ENCODE results near the gene IPO13. TPM values are rescaled to one million over a fixed set of nuclear protein-coding genes. Genes with fewer than 3 reads are reported as not detected.

The IPO13 gene
- total RNA-seq, 2 experiments from 2014 or later = 16.2 to 16.5 TPM

- no peaks in the 10 kb centered on the region for H3K27me3 Mint-ChIP-seq
- no peaks in the 10 kb centered on the region for H3K36me3 Mint-ChIP-seq (ENCODE audit: low read depth)
- POLR2A ChIA-PET = interaction anchor here (0.7 to 1.5 kb wide), 3 partner anchors 12 to 1090 kb away, joined by 3 read pairs; no protein-coding TSS in a partner anchor
- H3K4me3 Mint-ChIP-seq = no peak overlapping the region
- DNase-seq (no peak), ATAC-seq (no peak)
- H3K9me3 Mint-ChIP-seq = no peaks in the 10 kb centered on the region
- H3K4me1 Mint-ChIP-seq (ENCODE audit: low read depth) = peaks cover 12% of the 10 kb centered on the region
- TF ChIP-seq, protein P1, sequence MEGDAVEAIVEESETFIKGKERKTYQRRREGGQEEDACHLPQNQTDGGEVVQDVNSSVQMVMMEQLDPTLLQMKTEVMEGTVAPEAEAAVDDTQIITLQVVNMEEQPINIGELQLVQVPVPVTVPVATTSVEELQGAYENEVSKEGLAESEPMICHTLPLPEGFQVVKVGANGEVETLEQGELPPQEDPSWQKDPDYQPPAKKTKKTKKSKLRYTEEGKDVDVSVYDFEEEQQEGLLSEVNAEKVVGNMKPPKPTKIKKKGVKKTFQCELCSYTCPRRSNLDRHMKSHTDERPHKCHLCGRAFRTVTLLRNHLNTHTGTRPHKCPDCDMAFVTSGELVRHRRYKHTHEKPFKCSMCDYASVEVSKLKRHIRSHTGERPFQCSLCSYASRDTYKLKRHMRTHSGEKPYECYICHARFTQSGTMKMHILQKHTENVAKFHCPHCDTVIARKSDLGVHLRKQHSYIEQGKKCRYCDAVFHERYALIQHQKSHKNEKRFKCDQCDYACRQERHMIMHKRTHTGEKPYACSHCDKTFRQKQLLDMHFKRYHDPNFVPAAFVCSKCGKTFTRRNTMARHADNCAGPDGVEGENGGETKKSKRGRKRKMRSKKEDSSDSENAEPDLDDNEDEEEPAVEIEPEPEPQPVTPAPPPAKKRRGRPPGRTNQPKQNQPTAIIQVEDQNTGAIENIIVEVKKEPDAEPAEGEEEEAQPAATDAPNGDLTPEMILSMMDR (IDR thresholded peaks at IDR 0.05) = no peak
- H3K27ac Mint-ChIP-seq = no peak overlapping the region
- intact Hi-C loops (cut with micrococcal nuclease) = no loop called here
- CTCF ChIA-PET = interaction anchor here (1.0 to 2.4 kb wide), 4 partner anchors 9 to 34 kb away, joined by 3 to 19 read pairs (median 6); partner anchors contain the start of gene SLC6A9
Measured at GRCh38 chr1:44014365-44015104, 67.8 kb downstream of the IPO13 start.

DNA sequence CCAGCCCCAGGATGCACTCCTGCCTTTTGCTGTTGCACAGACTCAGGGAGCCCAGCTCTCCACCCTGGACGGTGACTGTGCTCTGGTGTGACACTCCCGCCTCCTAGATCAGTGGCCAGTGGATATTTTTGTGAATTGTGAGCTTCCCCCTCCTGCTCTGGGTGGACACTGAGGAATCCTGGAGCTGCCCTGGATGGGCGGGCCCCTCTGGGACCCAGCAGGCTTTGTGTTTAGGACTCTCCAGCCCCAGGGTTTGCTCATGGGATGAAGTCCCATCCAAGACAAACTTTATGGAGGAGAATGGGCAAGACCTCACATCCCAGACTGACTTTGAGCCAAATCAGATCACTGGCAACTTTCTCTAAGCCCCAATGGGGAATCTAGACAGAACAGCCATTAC lies 68.5 kb downstream of the IPO13 start:
- TF ChIP-seq, protein P1 (IDR thresholded peaks at IDR 0.05) = no peak
- no peaks in the 10 kb centered on the region for H3K36me3 Mint-ChIP-seq (ENCODE audit: low read depth)
- peaks cover 12% of the 10 kb centered on the region for H3K4me1 Mint-ChIP-seq (ENCODE audit: low read depth)
- no peak overlapping the region for H3K4me3 Mint-ChIP-seq
- DNase-seq = no peak
- no peaks in the 10 kb centered on the region for H3K9me3 Mint-ChIP-seq
- POLR2A ChIA-PET = interaction anchor here (0.7 to 1.5 kb wide), 3 partner anchors 12 to 1090 kb away, joined by 3 read pairs; no protein-coding TSS in a partner anchor
- no peak for ATAC-seq
- H3K27me3 Mint-ChIP-seq = no peaks in the 10 kb centered on the region
- H3K27ac Mint-ChIP-seq = no peak overlapping the region
- CTCF ChIA-PET = interaction anchor here (1.0 to 2.4 kb wide), 5 partner anchors 10 to 33 kb away, joined by 3 to 19 read pairs (median 6); partner anchors contain the start of gene SLC6A9
- intact Hi-C loops (cut with micrococcal nuclease) = no loop called here

- TF ChIP-seq, protein P1 (IDR thresholded peaks at IDR 0.05) = no peak
- peaks cover 12% of the 10 kb centered on the region for H3K4me1 Mint-ChIP-seq (ENCODE audit: low read depth)
- ChIA-PET POLR2A (interaction anchor here (0.6 kb wide), 1 partner anchor 15 kb away, joined by 3 read pairs; no protein-coding TSS in a partner anchor), CTCF (interaction anchor here (1.4 to 7.4 kb wide), 2 partner anchors 10 to 32 kb away, joined by 5 to 42 read pairs; no protein-coding TSS in a partner anchor)
- H3K27me3 Mint-ChIP-seq = no peaks in the 10 kb centered on the region
- intact Hi-C loops (cut with micrococcal nuclease) = no loop called here
- H3K4me3 Mint-ChIP-seq = no peak overlapping the region
- H3K36me3 Mint-ChIP-seq (ENCODE audit: low read depth) = no peaks in the 10 kb centered on the region
- no peaks in the 10 kb centered on the region for H3K9me3 Mint-ChIP-seq
- no peak for ATAC-seq
- DNase-seq = no peak
- H3K27ac Mint-ChIP-seq = no peak overlapping the region
Measured at GRCh38 chr1:44016041-44016889, 69.5 kb downstream of the IPO13 start.

- H3K27me3 Mint-ChIP-seq = no peaks in the 10 kb centered on the region
- ChIA-PET POLR2A (interaction anchor here (0.6 kb wide), 1 partner anchor 16 kb away, joined by 3 read pairs; no protein-coding TSS in a partner anchor), CTCF (interaction anchor here (7.4 kb wide), 1 partner anchor 11 kb away, joined by 42 read pairs; no protein-coding TSS in a partner anchor)
- peaks cover 3% of the 10 kb centered on the region for H3K36me3 Mint-ChIP-seq (ENCODE audit: low read depth)
- H3K4me1 Mint-ChIP-seq (ENCODE audit: low read depth) = peaks cover 12% of the 10 kb centered on the region
- H3K4me3 Mint-ChIP-seq = no peak overlapping the region
- no peak overlapping the region for H3K27ac Mint-ChIP-seq
- TF ChIP-seq, protein P1 (IDR thresholded peaks at IDR 0.05) = no peak
- no peak for DNase-seq
- no peaks in the 10 kb centered on the region for H3K9me3 Mint-ChIP-seq
- ATAC-seq = no peak
- intact Hi-C loops (cut with micrococcal nuclease) = no loop called here
Measured at GRCh38 chr1:44016890-44017400, 70.2 kb downstream of the IPO13 start.

Other genes with a start within 250 kb of the IPO13 start
- 10 to 100 TPM; 14.5 to 20.0 TPM for gene ST3GAL3, start 239.4 kb upstream of the IPO13 start, total RNA-seq
- under 1 TPM; 0.36 to 0.68 TPM for gene ARTN, start 13.1 kb upstream of the IPO13 start, total RNA-seq
- 10 to 100 TPM; 29.6 to 34.1 TPM for gene DPH2, start 23.1 kb downstream of the IPO13 start, total RNA-seq
- 10 to 100 TPM; 67.6 to 75.5 TPM for gene ATP6V0B, start 28.0 kb downstream of the IPO13 start, total RNA-seq
- gene B4GALT2, start 32.3 kb downstream of the IPO13 start, total RNA-seq = 10 to 100 TPM; 35.4 to 35.5 TPM
- 1 to 10 TPM; 1.4 to 1.8 TPM for gene CCDC24, start 44.6 kb downstream of the IPO13 start, total RNA-seq
- gene SLC6A9, start 84.5 kb downstream of the IPO13 start, total RNA-seq = 1 to 10 TPM; 6.5 to 7.4 TPM
- gene KLF17, start 171.9 kb downstream of the IPO13 start, total RNA-seq = not detected
- not detected for gene KLF18, start 194.7 kb downstream of the IPO13 start, total RNA-seq